HK-2 (cell line): ENCODE measurements around the gene MTUS2.

Experiments
- DNase-seq: peaks from one replicate; pipeline ENCODE4 v3.0.0-alpha.2; 2018; ENCODE audit not compliant: unreplicated experiment

MTUS2 gene

GRCh38 chr13:29525757-29526156, 705.6 kb downstream of the MTUS2 start:
- no peak for DNase-seq

- DNase-seq = no peak
Measured at GRCh38 chr13:29526741-29527140, 706.6 kb downstream of the MTUS2 start.

- DNase-seq = no peak
Measured at GRCh38 chr13:29527511-29527910, 707.4 kb downstream of the MTUS2 start.

- DNase-seq = no peak
Measured at GRCh38 chr13:29527916-29528315, 707.8 kb downstream of the MTUS2 start.

- DNase-seq = no peak
Measured at GRCh38 chr13:29529754-29530153, 709.6 kb downstream of the MTUS2 start.

GRCh38 chr13:29530901-29531300, 710.8 kb downstream of the MTUS2 start:
- DNase-seq = no peak

- no peak for DNase-seq
Measured at GRCh38 chr13:29532116-29532515, 712.0 kb downstream of the MTUS2 start.

GRCh38 chr13:29532821-29533220, 712.7 kb downstream of the MTUS2 start:
- DNase-seq = no peak

GRCh38 chr13:29534083-29534482, 713.9 kb downstream of the MTUS2 start:
- no peak for DNase-seq

GRCh38 chr13:29535663-29536655, 715.8 kb downstream of the MTUS2 start:
- DNase-seq = no peak

GRCh38 chr13:29536853-29537252, 716.7 kb downstream of the MTUS2 start:
- DNase-seq = no peak

GRCh38 chr13:29537736-29538651, 717.9 kb downstream of the MTUS2 start:
- no peak for DNase-seq

GRCh38 chr13:29538652-29539040, 718.5 kb downstream of the MTUS2 start:
- DNase-seq = no peak

GRCh38 chr13:29539856-29540255, 719.7 kb downstream of the MTUS2 start:
- DNase-seq = no peak

- no peak for DNase-seq
Measured at GRCh38 chr13:29540334-29540733, 720.2 kb downstream of the MTUS2 start.

- no peak for DNase-seq
Measured at GRCh38 chr13:29540799-29541198, 720.7 kb downstream of the MTUS2 start.

GRCh38 chr13:29541400-29541799, 721.3 kb downstream of the MTUS2 start:
- DNase-seq = no peak

GRCh38 chr13:29542381-29542780, 722.2 kb downstream of the MTUS2 start:
- DNase-seq = no peak

GRCh38 chr13:29543230-29544215, 723.4 kb downstream of the MTUS2 start:
- DNase-seq = peak; percentile 51

GRCh38 chr13:29545988-29546387, 725.8 kb downstream of the MTUS2 start:
- DNase-seq = no peak

GRCh38 chr13:29546662-29547061, 726.5 kb downstream of the MTUS2 start:
- no peak for DNase-seq
